Calu3 (cell line): ENCODE data around the gene CSHL1. TPM values are rescaled to one million over a fixed set of nuclear protein-coding genes. Genes with fewer than 3 reads are reported as not detected.
A peak's percentile ranks its signal among the peaks of the same experiment; 100 is the strongest.
"Not testable (repeated sequence)": the region's sequence is repeated elsewhere in the genome, so short reads cannot be mapped to it uniquely, and the experiment has no call there.

Source experiments
- BruUV-seq: library from RNA; stranded (reverse); fragments of 400-500 nt; replicated peaks from 2 replicates; lab custom pipeline; 2021; lab: Mats Ljungman, UMichigan
- CTCF ChIA-PET: fragments of 300-600 bp; sonication (Branson Sonifier 250); formaldehyde crosslinking; loops from one replicate; lab custom pipeline; 2022; ENCODE audit warnings: antibody characterized with exemption; lab: Charles Lee
- DNase-seq: peaks from one replicate; pipeline ENCODE4 v3.0.0; 2022
- H3K27ac Mint-ChIP-seq: one replicate; pipeline ENCODE4 v1.8.0; 2022; ENCODE audit warnings: mixed read lengths; ENCODE audit not compliant: unreplicated experiment
- H3K27me3 Mint-ChIP-seq: one replicate; pipeline ENCODE4 v1.8.0; 2022; ENCODE audit warnings: mixed read lengths; ENCODE audit not compliant: unreplicated experiment
- H3K36me3 Mint-ChIP-seq: one replicate; pipeline ENCODE4 v1.8.0; 2022; ENCODE audit warnings: mild to moderate bottlenecking, moderate library complexity, mixed read lengths; ENCODE audit not compliant: insufficient read depth, unreplicated experiment
- H3K4me1 Mint-ChIP-seq: one replicate; pipeline ENCODE4 v1.8.0; 2022; ENCODE audit warnings: mild to moderate bottlenecking, low read depth, mixed read lengths; ENCODE audit not compliant: unreplicated experiment
- H3K4me3 Mint-ChIP-seq: one replicate; pipeline ENCODE4 v1.8.0; 2022; ENCODE audit warnings: mild to moderate bottlenecking, low read depth, moderate library complexity, mixed read lengths; ENCODE audit not compliant: unreplicated experiment
- H3K9me3 Mint-ChIP-seq: one replicate; pipeline ENCODE4 v1.8.0; 2022; ENCODE audit warnings: low read depth, mixed read lengths; ENCODE audit not compliant: unreplicated experiment
- CTCF ChIP-seq: fragments of 200-600 bp; IDR thresholded peaks from one replicate; pipeline ENCODE4 v1.8.0; 2022; ENCODE audit warnings: antibody characterized with exemption; ENCODE audit not compliant: unreplicated experiment
- intact Hi-C: fragments of 100-400 bp; cut with micrococcal nuclease; formaldehyde crosslinking; loops from one replicate; pipeline ENCODE4 v1.10.0; 2022; ENCODE audit not compliant: unreplicated experiment
- total RNA-seq: library from RNA; stranded (reverse); gene quantifications from 2 replicates; pipeline ENCODE4 v1.2.3, GENCODE V29; 2022

CSHL1 gene
- total RNA-seq, 1 experiment from 2014 or later: not detected

- H3K4me1 Mint-ChIP-seq, H3K27ac Mint-ChIP-seq, H3K9me3 Mint-ChIP-seq, BruUV-seq, H3K36me3 Mint-ChIP-seq, H3K4me3 Mint-ChIP-seq, intact Hi-C loops: not testable (repeated sequence)
- CTCF ChIA-PET: interaction anchor here (1.1 kb wide), 1 partner anchor 153 kb away, joined by 3 read pairs; no protein-coding TSS in a partner anchor
- peak; percentile 26 for DNase-seq
- TF ChIP-seq CTCF: peak; percentile 13
- peaks cover 52% of the 10 kb centered on the region for H3K27me3 Mint-ChIP-seq
Observed at GRCh38 chr17:63903787-63904201, 7.3 kb downstream of the CSHL1 start.

- H3K27ac Mint-ChIP-seq, BruUV-seq: not testable (repeated sequence)
- CTCF ChIA-PET: interaction anchor here (0.7 to 1.0 kb wide), 3 partner anchors 36 to 124 kb away, joined by 3 read pairs; no protein-coding TSS in a partner anchor
Observed at GRCh38 chr17:63901971-63902370, 9.1 kb downstream of the CSHL1 start.

GRCh38 chr17:63898899-63899798, 11.9 kb downstream of the CSHL1 start:
- CTCF ChIA-PET, H3K4me3 Mint-ChIP-seq, BruUV-seq: not testable (repeated sequence)

More at GRCh38 chr17:63901971-63902370, 9.1 kb downstream of the CSHL1 start:
- H3K36me3 Mint-ChIP-seq, H3K4me3 Mint-ChIP-seq, DNase-seq, H3K9me3 Mint-ChIP-seq, intact Hi-C loops, H3K4me1 Mint-ChIP-seq: not testable (repeated sequence)
- peaks cover 41% of the 10 kb centered on the region for H3K27me3 Mint-ChIP-seq

GRCh38 chr17:63896524-63897354, 14.3 kb downstream of the CSHL1 start, which contains the start of gene CSH1:
TSS of gene CSH1 (minus strand) at chr17:63896574. CDS start at chr17:63896511, 63 bp downstream.
- H3K9me3 Mint-ChIP-seq, BruUV-seq, H3K4me3 Mint-ChIP-seq, DNase-seq, H3K27ac Mint-ChIP-seq, intact Hi-C loops, H3K36me3 Mint-ChIP-seq, CTCF ChIA-PET, H3K4me1 Mint-ChIP-seq: not testable (repeated sequence)
- peaks cover 27% of the 10 kb centered on the region for H3K27me3 Mint-ChIP-seq

More at GRCh38 chr17:63898899-63899798, 11.9 kb downstream of the CSHL1 start:
- H3K36me3 Mint-ChIP-seq, H3K27ac Mint-ChIP-seq, H3K9me3 Mint-ChIP-seq, intact Hi-C loops, H3K4me1 Mint-ChIP-seq: not testable (repeated sequence)
- H3K27me3 Mint-ChIP-seq: peaks cover 28% of the 10 kb centered on the region
- DNase-seq: peak; percentile 28

- H3K9me3 Mint-ChIP-seq, DNase-seq, H3K27ac Mint-ChIP-seq, intact Hi-C loops, H3K4me3 Mint-ChIP-seq, H3K36me3 Mint-ChIP-seq, BruUV-seq, CTCF ChIA-PET, H3K4me1 Mint-ChIP-seq: not testable (repeated sequence)
- peaks cover 22% of the 10 kb centered on the region for H3K27me3 Mint-ChIP-seq
Observed at GRCh38 chr17:63894821-63895220, 16.2 kb downstream of the CSHL1 start.

- intact Hi-C loops, CTCF ChIA-PET, H3K4me1 Mint-ChIP-seq, H3K9me3 Mint-ChIP-seq, H3K4me3 Mint-ChIP-seq, BruUV-seq, H3K27ac Mint-ChIP-seq, DNase-seq, H3K36me3 Mint-ChIP-seq: not testable (repeated sequence)
- H3K27me3 Mint-ChIP-seq: peaks cover 22% of the 10 kb centered on the region
Observed at GRCh38 chr17:63894021-63894420, 17.0 kb downstream of the CSHL1 start.

GRCh38 chr17:63892316-63893037, 18.6 kb downstream of the CSHL1 start:
- H3K36me3 Mint-ChIP-seq, BruUV-seq, H3K27ac Mint-ChIP-seq, H3K4me1 Mint-ChIP-seq, H3K9me3 Mint-ChIP-seq, intact Hi-C loops, H3K4me3 Mint-ChIP-seq, DNase-seq: not testable (repeated sequence)
- CTCF ChIA-PET: interaction anchor here (0.6 kb wide), 1 partner anchor 245 kb away, joined by 3 read pairs; no protein-coding TSS in a partner anchor
- peaks cover 24% of the 10 kb centered on the region for H3K27me3 Mint-ChIP-seq
